ENCODE results near the gene GALNS. TPM values are rescaled to one million over a fixed set of nuclear protein-coding genes. Genes with fewer than 3 reads are reported as not detected.

Gene GALNS
- total and polyA plus RNA-seq, 8 donors = 5.7 to 26.1 (median 9.1) TPM

- FAIRE-seq (no peak), ATAC-seq (no peak), DNase-seq (peak in 2 of 6 donors; percentile 15 to 63)
- H3K4me1 ChIP-seq = no peaks in the 10 kb centered on the region
- no peaks in the 10 kb centered on the region for H3K9me3 ChIP-seq
- no peaks in the 10 kb centered on the region for H3K36me3 ChIP-seq
- 92 to 97% methylated on average over 11 to 13 of the region's 13 CpGs for WGBS, 2 donors
- H3K27me3 ChIP-seq = no peaks in the 10 kb centered on the region
- intact Hi-C loops (cut with DNase I) = no loop called here
- no peak for TF ChIP-seq CTCF (IDR thresholded peaks at IDR 0.05)
- H3K4me3 ChIP-seq = no peak overlapping the region
- no peak overlapping the region for H3K27ac ChIP-seq
Measured at GRCh38 chr16:88834670-88835069, 22.1 kb downstream of the GALNS start.

GRCh38 chr16:88833086-88833485, 23.7 kb downstream of the GALNS start:
- no peaks in the 10 kb centered on the region for H3K27me3 ChIP-seq
- no peaks in the 10 kb centered on the region for H3K9me3 ChIP-seq
- no peak overlapping the region for H3K4me3 ChIP-seq
- H3K27ac ChIP-seq = no peak overlapping the region
- H3K36me3 ChIP-seq = no peaks in the 10 kb centered on the region
- no peak for ATAC-seq
- DNase-seq = peak in 1 of 6 donors; percentile 54
- TF ChIP-seq CTCF (IDR thresholded peaks at IDR 0.05) = no peak
- WGBS, 2 donors = 89 to 96% methylated on average over 13 of the region's 13 CpGs
- no peaks in the 10 kb centered on the region for H3K4me1 ChIP-seq
- intact Hi-C loops (cut with DNase I) = no loop called here
- no peak for FAIRE-seq

- intact Hi-C loops (cut with DNase I) = no loop called here
- no peak for TF ChIP-seq CTCF (IDR thresholded peaks at IDR 0.05)
- no peak for FAIRE-seq
- Histone ChIP-seq H3K4me3 (no peak overlapping the region), H3K27ac (no peak overlapping the region), H3K36me3 (no peaks in the 10 kb centered on the region), H3K9me3 (no peaks in the 10 kb centered on the region), H3K4me1 (no peaks in the 10 kb centered on the region), H3K27me3 (no peaks in the 10 kb centered on the region)
- no peak for ATAC-seq
- peak in 2 of 6 donors; percentile 20 to 46 for DNase-seq
- WGBS, 2 donors = 76 to 79% methylated on average over 13 of the region's 13 CpGs
Measured at GRCh38 chr16:88831838-88832237, 24.9 kb downstream of the GALNS start.

- Histone ChIP-seq H3K4me3 (no peak overlapping the region), H3K27ac (no peak overlapping the region), H3K4me1 (no peaks in the 10 kb centered on the region), H3K36me3 (no peaks in the 10 kb centered on the region), H3K27me3 (no peaks in the 10 kb centered on the region), H3K9me3 (no peaks in the 10 kb centered on the region)
- DNase-seq (peak in 1 of 6 donors; percentile 45), FAIRE-seq (no peak), ATAC-seq (no peak)
- 87 to 88% methylated on average over 14 of the region's 14 CpGs for WGBS, 2 donors
- intact Hi-C loops (cut with DNase I) = no loop called here
- TF ChIP-seq CTCF (IDR thresholded peaks at IDR 0.05) = no peak
Measured at GRCh38 chr16:88830783-88831182, 26.0 kb downstream of the GALNS start.

GRCh38 chr16:88830258-88830657, 26.5 kb downstream of the GALNS start:
- H3K4me3 ChIP-seq = no peak overlapping the region
- H3K4me1 ChIP-seq = no peaks in the 10 kb centered on the region
- H3K27ac ChIP-seq = no peak overlapping the region
- TF ChIP-seq CTCF (IDR thresholded peaks at IDR 0.05) = no peak
- no peak for FAIRE-seq
- whole genome bisulfite sequencing, 2 donors = 82% methylated on average over 11 of the region's 11 CpGs
- DNase-seq = peak in 1 of 6 donors; percentile 21
- H3K27me3 ChIP-seq = no peaks in the 10 kb centered on the region
- H3K9me3 ChIP-seq = no peaks in the 10 kb centered on the region
- intact Hi-C loops (cut with DNase I) = no loop called here
- peak in 1 of 4 donors; percentile 24 for ATAC-seq
- no peaks in the 10 kb centered on the region for H3K36me3 ChIP-seq

Data from pancreas (tissue), 10 donors.